HCT116 (cell line): ENCODE data around the gene COBLL1. TPM values are rescaled to one million over a fixed set of nuclear protein-coding genes. Genes with fewer than 3 reads are reported as not detected.

Experiments
- ATAC-seq: fragments of 200-7000 bp; cut with Tn5 transposase; 2 replicates; pipeline ENCODE4 v1.9.1; 2020; ENCODE audit warnings: mild to moderate bottlenecking, moderate library complexity
- BruUV-seq: library from RNA; stranded (reverse); fragments of 400-500 nt; replicated peaks from 2 replicates; lab custom pipeline; 2021; lab: Mats Ljungman, UMichigan
- CTCF ChIA-PET: fragments of 300-600 bp; sonication (Branson Sonifier 250); formaldehyde crosslinking; loops from one replicate; lab custom pipeline; 2021; ENCODE audit warnings: antibody characterized with exemption; lab: Charles Lee
- POLR2A ChIA-PET: fragments of 300-600, 350-600 bp; sonication (Branson Sonifier 250); formaldehyde crosslinking; loops from one replicate; lab custom pipeline; 2021; ENCODE audit warnings: antibody characterized with exemption; lab: Charles Lee
- RAD21 ChIA-PET, 2 experiments: fragments of 300-600 bp; sonication (Branson Sonifier 250); formaldehyde crosslinking; loops; one replicate each; lab custom pipeline; 2023; ENCODE audit warnings: low total read pairs in 2 of 2; ENCODE audit not compliant: uncharacterized antibody in 2 of 2, unreplicated experiment in 2 of 2, low non-redundant PET in 1 of 2; lab: Charles Lee
- DNase-seq: peaks from one replicate; pipeline ENCODE4 v3.0.0-alpha.2; 2010; ENCODE audit warnings: low read depth, low spot score
- H2AFZ ChIP-seq: fragments of 200-600 bp; shearing (Covaris generic), sonication (generic); 2 replicates; pipeline ENCODE4 v1.6.1; 2017; ENCODE audit warnings: low read depth, mixed run types, mixed read lengths, antibody characterized with exemption, low read length; ENCODE audit not compliant: poor library complexity, severe bottlenecking
- H3K27ac ChIP-seq: 2 replicates; pipeline ENCODE4 v1.5.1; 2012; ENCODE audit warnings: low read depth, low read length
- H3K27me3 ChIP-seq: fragments of 200-600 bp; sonication (generic); 2 replicates; pipeline ENCODE4 v1.6.1; 2016; ENCODE audit warnings: mixed run types, low read length, mixed read lengths; ENCODE audit not compliant: insufficient read depth
- H3K36me3 ChIP-seq, 2 experiments: fragments of 200-500 bp in 1 of 2; fragments of 200-600 bp in 1 of 2; sonication (Bioruptor generic) in 1 of 2; sonication (generic) in 1 of 2; 2 replicates each; pipeline versions ENCODE4 v1.5.1 to v1.6.1; 2014 to 2016; ENCODE audit warnings: low read length in 2 of 2, inconsistent platforms in 1 of 2, mixed read lengths in 1 of 2, mixed run types in 1 of 2; ENCODE audit not compliant: insufficient read depth in 2 of 2, control insufficient read depth in 1 of 2
- H3K4me1 ChIP-seq, 2 experiments: fragments of 200-600 bp in 1 of 2; sonication (generic) in 1 of 2; 2 replicates each; pipeline versions ENCODE4 v1.5.1 to v1.6.1; 2012 to 2017; ENCODE audit warnings: low read length in 2 of 2, inconsistent platforms in 1 of 2, mild to moderate bottlenecking in 1 of 2, mixed read lengths in 1 of 2, mixed run types in 1 of 2, moderate library complexity in 1 of 2; ENCODE audit not compliant: insufficient read depth in 2 of 2, control insufficient read depth in 1 of 2
- H3K4me2 ChIP-seq: fragments of 200-600 bp; sonication (generic); 2 replicates; pipeline ENCODE4 v1.6.1; 2017; ENCODE audit warnings: mixed run types, low read length, mixed read lengths
- H3K4me3 ChIP-seq, 2 experiments: fragments of 200-600 bp in 1 of 2; sonication (generic) in 1 of 2; replicated peaks in 1 of 2; 2 replicates each; pipeline ENCODE4 v1.5.1; 2011 to 2016; ENCODE audit warnings: low read length in 2 of 2, control low read depth in 1 of 2, low read depth in 1 of 2, mild to moderate bottlenecking in 1 of 2, mixed read lengths in 1 of 2, mixed run types in 1 of 2
- H3K79me2 ChIP-seq: fragments of 200-600 bp; sonication (generic); 2 replicates; pipeline ENCODE4 v1.6.1; 2017; ENCODE audit warnings: mild to moderate bottlenecking, mixed run types, low read length, moderate library complexity, mixed read lengths; ENCODE audit not compliant: insufficient read depth
- H3K9ac ChIP-seq: fragments of 200-600 bp; sonication (generic); 2 replicates; pipeline ENCODE4 v1.6.1; 2016; ENCODE audit warnings: low read length, mixed read lengths
- H3K9me2 ChIP-seq: fragments of 200-600 bp; sonication (generic), shearing (Covaris generic); 2 replicates; pipeline ENCODE4 v1.6.1; 2017; ENCODE audit warnings: mixed run types, mild to moderate bottlenecking, moderate library complexity; ENCODE audit not compliant: insufficient read depth
- H3K9me3 ChIP-seq, 2 experiments: fragments of 200-500 bp in 1 of 2; fragments of 200-600 bp in 1 of 2; sonication (Bioruptor generic) in 1 of 2; sonication (generic) in 1 of 2; 2 replicates each; pipeline ENCODE4 v1.6.1; 2014 to 2017; ENCODE audit warnings: low read length in 2 of 2, mixed read lengths in 2 of 2, inconsistent platforms in 1 of 2, low read depth in 1 of 2, mild to moderate bottlenecking in 1 of 2, mixed run types in 1 of 2, moderate library complexity in 1 of 2; ENCODE audit not compliant: control insufficient read depth in 1 of 2, insufficient read depth in 1 of 2
- H4K20me1 ChIP-seq: fragments of 200-600 bp; sonication (generic), shearing (Covaris generic); 2 replicates; pipeline ENCODE4 v1.6.1; 2017; ENCODE audit warnings: mixed run types, mild to moderate bottlenecking, moderate library complexity; ENCODE audit not compliant: insufficient read depth
- CEBPB ChIP-seq: IDR thresholded peaks from 2 replicates; pipeline ENCODE4 v1.6.1; 2012; ENCODE audit warnings: low read depth
- EZH2 ChIP-seq: fragments of 200-600 bp; sonication (generic); IDR thresholded peaks from 2 replicates; pipeline ENCODE4 v1.6.1; 2017; ENCODE audit warnings: antibody characterized with exemption, mixed run types
- JUND ChIP-seq: IDR thresholded peaks from 2 replicates; pipeline ENCODE4 v1.6.1; 2012
- POLR2AphosphoS5 ChIP-seq: IDR thresholded peaks from 2 replicates; pipeline ENCODE4 v1.6.1; 2011; ENCODE audit warnings: mild to moderate bottlenecking, low read depth, low read length, moderate library complexity
- SP1 ChIP-seq: IDR thresholded peaks from 2 replicates; pipeline ENCODE4 v1.6.1; 2012; ENCODE audit warnings: low read depth
- SRF ChIP-seq: IDR thresholded peaks from 2 replicates; pipeline ENCODE4 v1.6.1; 2012; ENCODE audit warnings: low read depth
- YY1 ChIP-seq: IDR thresholded peaks from 2 replicates; pipeline ENCODE4 v1.6.1; 2011; ENCODE audit warnings: low read length, low read depth, moderate library complexity, mild to moderate bottlenecking; ENCODE audit not compliant: insufficient replicate concordance; ENCODE audit errors: extremely low read depth
- ZBTB33 ChIP-seq: IDR thresholded peaks from 2 replicates; pipeline ENCODE4 v1.6.1; 2011; ENCODE audit warnings: mild to moderate bottlenecking, low read length, moderate library complexity; ENCODE audit not compliant: insufficient replicate concordance; ENCODE audit errors: extremely low read depth
- intact Hi-C: fragments of 100-400 bp; cut with micrococcal nuclease; formaldehyde crosslinking; loops from 2 replicates; pipeline ENCODE4 v1.10.0; 2022
- total RNA-seq: library from RNA; stranded (reverse); gene quantifications from one replicate; pipeline ENCODE4 v1.2.1, GENCODE V29; 2021; ENCODE audit not compliant: unreplicated experiment

Gene COBLL1
- total RNA-seq, 1 experiment from 2014 or later, result 3.6 TPM

GRCh38 chr2:164675687-164676086, 165.9 kb downstream of the COBLL1 start:
- Histone ChIP-seq H4K20me1 (no peaks in the 10 kb centered on the region), H3K79me2 (no peaks in the 10 kb centered on the region), H3K27me3 (no peaks in the 10 kb centered on the region), H3K9ac (no peak overlapping the region), H3K4me2 (no peak overlapping the region), H3K4me1 (no peaks in the 10 kb centered on the region), H3K9me2 (no peaks in the 10 kb centered on the region), H3K36me3 (no peaks in the 10 kb centered on the region), H3K4me3 (no peak overlapping the region)
- CTCF ChIA-PET, result no interaction called here
- RAD21 ChIA-PET, result no interaction called here
- POLR2A ChIA-PET, result no interaction called here
- intact Hi-C loops, result no loop called here
- no peak for DNase-seq
- no peak for ATAC-seq
- BruUV-seq, result no TSS peak
- no peak for TF ChIP-seq ZBTB33
- TF ChIP-seq SRF, result no peak
- TF ChIP-seq, all 23 proteins: peak for 0
- Histone ChIP-seq H3K27ac (no peak overlapping the region), H2AFZ (no peak overlapping the region), H3K9me3 (no peaks in the 10 kb centered on the region)

GRCh38 chr2:164675027-164675426, 166.6 kb downstream of the COBLL1 start:
- no peak for TF ChIP-seq CEBPB
- no peak for TF ChIP-seq JUND
- no peak for TF ChIP-seq YY1
- no peak for TF ChIP-seq EZH2
- no peak for TF ChIP-seq ZBTB33
- no peak for TF ChIP-seq SP1
- TF ChIP-seq POLR2AphosphoS5, result no peak
- TF ChIP-seq, all 23 proteins: peak for 0
- no peak overlapping the region for H3K4me2 ChIP-seq
- BruUV-seq, result no TSS peak
- no peaks in the 10 kb centered on the region for H3K27me3 ChIP-seq
- no peak overlapping the region for H3K4me3 ChIP-seq
- no peaks in the 10 kb centered on the region for H3K4me1 ChIP-seq
- ATAC-seq, result no peak
- H2AFZ ChIP-seq, result no peak overlapping the region
- ChIA-PET POLR2A (no interaction called here), RAD21 (no interaction called here), CTCF (no interaction called here)
- H3K9me2 ChIP-seq, result no peaks in the 10 kb centered on the region
- H3K36me3 ChIP-seq, result no peaks in the 10 kb centered on the region
- H3K79me2 ChIP-seq, result no peaks in the 10 kb centered on the region
- no peak overlapping the region for H3K27ac ChIP-seq
- intact Hi-C loops, result no loop called here
- H3K9me3 ChIP-seq, result no peaks in the 10 kb centered on the region
- H4K20me1 ChIP-seq, result no peaks in the 10 kb centered on the region
- no peak for DNase-seq
- no peak overlapping the region for H3K9ac ChIP-seq
